Activated naive CD4-positive, alpha-beta T cell treated with anti-CD3 and anti-CD28 coated beads, Interleukin-2, amount 10 ng/mL, durations not matched to agents 7 days and 5 days (primary cell): Measurements from ENCODE around the gene CACNA2D1.

Experiments
- CTCF ChIA-PET: fragments of 350-600 bp; sonication (Branson Sonifier 250); formaldehyde crosslinking; loops from one replicate; lab custom pipeline; 2021; ENCODE audit warnings: antibody characterized with exemption; lab: Charles Lee
- DNase-seq: peaks from one replicate; pipeline ENCODE4 v3.0.0-alpha.2; 2020
- H3K27ac Mint-ChIP-seq: one replicate; pipeline ENCODE4 v1.8.0; 2021; ENCODE audit warnings: mild to moderate bottlenecking, moderate library complexity, mixed read lengths
- H3K27me3 Mint-ChIP-seq: one replicate; pipeline ENCODE4 v1.8.0; 2021; ENCODE audit warnings: mild to moderate bottlenecking, mixed read lengths
- H3K36me3 Mint-ChIP-seq: one replicate; pipeline ENCODE4 v1.8.0; 2021; ENCODE audit warnings: mixed read lengths
- H3K4me1 Mint-ChIP-seq: one replicate; pipeline ENCODE4 v1.8.0; 2021; ENCODE audit warnings: mixed read lengths
- H3K4me3 Mint-ChIP-seq: one replicate; pipeline ENCODE4 v1.8.0; 2021; ENCODE audit warnings: mild to moderate bottlenecking, moderate library complexity, mixed read lengths
- H3K9me3 Mint-ChIP-seq: one replicate; pipeline ENCODE4 v1.8.0; 2021; ENCODE audit warnings: mixed read lengths

The CACNA2D1 gene

GRCh38 chr7:82210416-82211184 lies 233.0 kb downstream of the CACNA2D1 start:
- Mint-ChIP-seq H3K9me3 (no peaks in the 10 kb centered on the region), H3K27ac (no peak overlapping the region), H3K4me1 (no peaks in the 10 kb centered on the region), H3K36me3 (no peaks in the 10 kb centered on the region), H3K27me3 (no peaks in the 10 kb centered on the region), H3K4me3 (no peak overlapping the region)
- no peak for DNase-seq
- CTCF ChIA-PET: no interaction called here

- Mint-ChIP-seq H3K27ac (no peak overlapping the region), H3K4me3 (no peak overlapping the region), H3K9me3 (peaks cover 3% of the 10 kb centered on the region), H3K27me3 (no peaks in the 10 kb centered on the region), H3K4me1 (no peaks in the 10 kb centered on the region), H3K36me3 (no peaks in the 10 kb centered on the region)
- CTCF ChIA-PET: no interaction called here
- no peak for DNase-seq
These were observed 234.3 kb downstream of the CACNA2D1 start for GRCh38 chr7:82209179-82209747.

DNA sequence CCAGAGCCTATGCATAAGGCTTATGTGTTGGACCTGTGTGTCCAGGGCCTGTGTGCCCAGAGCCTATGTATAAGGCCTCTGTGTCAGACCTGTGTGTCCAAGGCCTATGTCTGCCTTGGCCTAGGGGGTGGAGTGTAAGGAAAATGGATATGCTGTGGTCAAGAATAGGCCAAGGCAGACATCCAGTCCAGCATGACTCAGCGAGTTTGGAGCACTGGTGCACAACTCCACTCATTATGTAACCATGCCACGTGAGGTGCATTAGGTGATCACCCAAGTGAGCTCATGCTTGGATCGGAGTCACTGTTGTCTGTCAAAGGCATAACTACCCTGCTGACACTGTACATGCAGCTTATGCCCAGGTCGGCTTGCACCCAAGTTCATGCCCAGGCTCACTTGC lies 238.9 kb downstream of the CACNA2D1 start:
- Mint-ChIP-seq H3K36me3 (no peaks in the 10 kb centered on the region), H3K4me1 (no peaks in the 10 kb centered on the region), H3K27me3 (no peaks in the 10 kb centered on the region), H3K27ac (no peak overlapping the region), H3K4me3 (no peak overlapping the region), H3K9me3 (peaks cover 3% of the 10 kb centered on the region)
- CTCF ChIA-PET: no interaction called here
- DNase-seq: no peak

- no peak overlapping the region for H3K4me3 Mint-ChIP-seq
- CTCF ChIA-PET: no interaction called here
- H3K27me3 Mint-ChIP-seq: no peaks in the 10 kb centered on the region
- no peaks in the 10 kb centered on the region for H3K36me3 Mint-ChIP-seq
- no peaks in the 10 kb centered on the region for H3K4me1 Mint-ChIP-seq
- no peak for DNase-seq
- H3K27ac Mint-ChIP-seq: no peak overlapping the region
- peaks cover 3% of the 10 kb centered on the region for H3K9me3 Mint-ChIP-seq
These were observed 240.6 kb downstream of the CACNA2D1 start for GRCh38 chr7:82202965-82203364.

DNA sequence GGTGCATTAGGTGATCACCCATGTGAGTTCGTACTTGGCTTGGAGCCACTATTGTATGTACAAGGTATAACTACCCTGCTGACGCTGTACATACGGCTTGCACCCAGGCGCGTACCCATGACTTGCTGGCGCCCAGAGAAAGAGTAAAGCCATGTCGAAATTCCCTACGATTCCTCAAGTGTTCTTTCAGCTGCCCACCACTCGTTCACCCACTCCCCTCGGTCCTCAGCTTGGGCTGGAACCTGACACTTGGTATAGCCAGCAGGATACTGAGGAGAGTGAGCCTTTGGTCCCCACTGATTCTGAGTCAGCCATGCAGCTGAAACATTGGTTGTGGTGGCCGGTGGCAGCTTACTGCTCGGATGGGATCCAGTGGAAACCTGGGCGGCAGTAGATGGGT lies 241.5 kb downstream of the CACNA2D1 start:
- Mint-ChIP-seq H3K4me1 (no peaks in the 10 kb centered on the region), H3K27me3 (no peaks in the 10 kb centered on the region), H3K27ac (no peak overlapping the region), H3K9me3 (peaks cover 3% of the 10 kb centered on the region), H3K4me3 (no peak overlapping the region), H3K36me3 (no peaks in the 10 kb centered on the region)
- DNase-seq: no peak
- CTCF ChIA-PET: no interaction called here

- CTCF ChIA-PET: no interaction called here
- DNase-seq: no peak
These were observed 243.0 kb downstream of the CACNA2D1 start for GRCh38 chr7:82200601-82201000.

GRCh38 chr7:82194016-82194643 lies 249.4 kb downstream of the CACNA2D1 start:
- Mint-ChIP-seq H3K27ac (no peak overlapping the region), H3K27me3 (no peaks in the 10 kb centered on the region), H3K36me3 (no peaks in the 10 kb centered on the region), H3K4me1 (no peaks in the 10 kb centered on the region), H3K9me3 (no peaks in the 10 kb centered on the region), H3K4me3 (no peak overlapping the region)
- no peak for DNase-seq
- CTCF ChIA-PET: no interaction called here

More at GRCh38 chr7:82200601-82201000, 243.0 kb downstream of the CACNA2D1 start:
- peaks cover 3% of the 10 kb centered on the region for H3K9me3 Mint-ChIP-seq
- no peaks in the 10 kb centered on the region for H3K36me3 Mint-ChIP-seq
- H3K27me3 Mint-ChIP-seq: no peaks in the 10 kb centered on the region
- no peak overlapping the region for H3K27ac Mint-ChIP-seq
- no peaks in the 10 kb centered on the region for H3K4me1 Mint-ChIP-seq
- H3K4me3 Mint-ChIP-seq: no peak overlapping the region

DNA sequence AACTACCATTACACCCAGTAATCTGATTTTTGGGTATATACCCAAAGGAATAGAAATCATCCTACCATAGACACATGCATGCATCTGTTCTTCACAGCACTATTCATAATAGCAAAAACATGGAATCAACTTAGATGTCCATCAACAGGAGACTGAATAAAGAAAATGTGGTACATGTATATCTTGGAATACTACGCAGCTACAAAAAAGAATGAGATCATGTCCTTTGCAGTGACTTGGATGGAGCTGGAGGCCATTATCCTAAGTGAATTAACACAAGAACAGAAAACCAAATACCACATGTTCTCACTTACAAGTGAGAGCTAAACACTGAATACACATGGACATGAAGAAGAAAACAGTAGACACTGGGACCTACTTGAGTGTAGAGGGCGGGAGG lies 254.9 kb downstream of the CACNA2D1 start:
- no peak for DNase-seq
- no peak overlapping the region for H3K27ac Mint-ChIP-seq

GRCh38 chr7:82185443-82185842 lies 258.1 kb downstream of the CACNA2D1 start:
- H3K36me3 Mint-ChIP-seq: no peaks in the 10 kb centered on the region
- no peak overlapping the region for H3K4me3 Mint-ChIP-seq
- H3K4me1 Mint-ChIP-seq: no peaks in the 10 kb centered on the region
- DNase-seq: no peak
- H3K27me3 Mint-ChIP-seq: no peaks in the 10 kb centered on the region
- CTCF ChIA-PET: no interaction called here
- no peak overlapping the region for H3K27ac Mint-ChIP-seq
- peaks cover 4% of the 10 kb centered on the region for H3K9me3 Mint-ChIP-seq

More for the DNA sequence above, 254.9 kb downstream of the CACNA2D1 start:
- Mint-ChIP-seq H3K4me3 (no peak overlapping the region), H3K9me3 (peaks cover 2% of the 10 kb centered on the region), H3K36me3 (no peaks in the 10 kb centered on the region), H3K4me1 (no peaks in the 10 kb centered on the region), H3K27me3 (no peaks in the 10 kb centered on the region)
- CTCF ChIA-PET: no interaction called here

DNA sequence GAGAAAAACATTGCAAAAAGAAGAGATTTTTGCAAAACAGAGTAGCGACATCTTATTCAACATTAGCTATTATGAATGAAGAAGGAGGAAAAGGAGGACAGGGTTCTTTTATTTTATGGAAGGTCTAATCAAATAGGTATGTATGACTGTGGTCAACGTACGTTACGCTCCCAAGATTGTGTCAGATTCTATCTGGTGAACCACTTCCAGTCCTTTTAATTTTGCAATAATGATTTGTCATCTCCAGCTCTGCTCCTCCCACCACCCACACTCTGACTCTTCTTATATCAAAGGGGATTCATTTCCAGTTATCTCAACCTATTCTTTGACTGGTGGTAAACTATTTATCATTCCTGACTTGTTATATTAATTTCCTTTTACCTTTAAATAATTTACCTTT lies 259.9 kb downstream of the CACNA2D1 start:
- DNase-seq: no peak
- Mint-ChIP-seq H3K27me3 (no peaks in the 10 kb centered on the region), H3K27ac (no peak overlapping the region), H3K4me3 (no peak overlapping the region), H3K36me3 (no peaks in the 10 kb centered on the region), H3K4me1 (no peaks in the 10 kb centered on the region), H3K9me3 (peaks cover 4% of the 10 kb centered on the region)
- CTCF ChIA-PET: no interaction called here

GRCh38 chr7:82179311-82179710 lies 264.3 kb downstream of the CACNA2D1 start:
- Mint-ChIP-seq H3K4me1 (no peaks in the 10 kb centered on the region), H3K36me3 (no peaks in the 10 kb centered on the region), H3K27ac (no peak overlapping the region), H3K9me3 (peaks cover 2% of the 10 kb centered on the region), H3K27me3 (no peaks in the 10 kb centered on the region), H3K4me3 (no peak overlapping the region)
- CTCF ChIA-PET: no interaction called here
- DNase-seq: no peak

- Mint-ChIP-seq H3K9me3 (no peaks in the 10 kb centered on the region), H3K36me3 (no peaks in the 10 kb centered on the region), H3K27ac (no peak overlapping the region), H3K4me1 (no peaks in the 10 kb centered on the region), H3K4me3 (no peak overlapping the region), H3K27me3 (no peaks in the 10 kb centered on the region)
- no peak for DNase-seq
- CTCF ChIA-PET: no interaction called here
These were observed 268.3 kb downstream of the CACNA2D1 start for GRCh38 chr7:82175319-82175718.

DNA sequence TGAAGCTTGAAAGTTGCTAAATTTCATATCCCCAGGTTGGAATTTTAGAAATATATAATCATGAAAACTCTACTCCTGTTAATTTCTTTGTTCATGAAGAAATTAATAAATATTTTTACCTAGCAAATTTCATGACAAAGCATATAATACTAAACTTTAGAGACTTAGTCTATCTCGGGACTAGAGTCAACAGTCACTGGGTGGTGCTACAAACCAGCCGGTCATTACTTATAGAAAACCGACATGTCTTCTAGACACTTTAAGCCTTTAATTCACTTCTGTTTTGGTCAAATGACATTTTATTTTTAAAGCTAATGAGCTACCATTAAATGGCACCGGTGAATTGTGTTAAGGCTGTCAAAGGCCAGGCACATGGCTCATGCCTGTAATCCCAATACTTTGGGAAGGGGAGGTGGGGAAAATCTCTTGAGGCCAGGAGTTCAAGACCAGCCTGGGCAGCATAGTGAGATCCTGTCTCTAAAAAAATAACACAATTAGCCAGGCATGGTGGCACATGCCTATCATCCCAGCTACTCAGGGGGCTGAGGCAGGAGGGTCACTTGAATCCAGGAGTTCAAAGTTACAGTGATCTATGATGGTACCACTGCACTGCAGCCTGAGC lies 270.1 kb downstream of the CACNA2D1 start:
- no peaks in the 10 kb centered on the region for H3K4me1 Mint-ChIP-seq
- no peaks in the 10 kb centered on the region for H3K36me3 Mint-ChIP-seq
- no peak overlapping the region for H3K27ac Mint-ChIP-seq
- no peaks in the 10 kb centered on the region for H3K9me3 Mint-ChIP-seq
- CTCF ChIA-PET: interaction anchor here (0.7 kb wide), 1 partner anchor 296 kb away, joined by 3 read pairs; no protein-coding TSS in a partner anchor
- H3K27me3 Mint-ChIP-seq: no peaks in the 10 kb centered on the region
- no peak for DNase-seq
- H3K4me3 Mint-ChIP-seq: no peak overlapping the region

DNA sequence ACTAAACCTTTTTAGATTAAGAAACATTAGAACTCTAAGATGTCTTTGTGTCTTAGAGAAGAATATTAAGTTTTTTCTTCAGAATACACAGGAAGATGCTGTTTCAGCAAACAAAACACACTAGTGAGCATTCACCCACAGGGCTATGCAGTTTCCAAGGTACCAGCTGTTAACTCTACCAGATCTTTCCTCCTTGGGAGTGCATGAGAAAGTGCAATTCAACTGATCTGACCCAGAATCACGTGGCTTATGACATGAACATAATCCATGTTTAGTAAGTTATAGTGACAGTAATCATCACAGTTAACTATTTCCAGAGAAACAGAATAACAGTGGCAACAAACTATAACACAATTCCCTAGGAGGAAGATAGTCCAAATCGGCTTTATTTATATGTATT lies 270.7 kb downstream of the CACNA2D1 start:
- Mint-ChIP-seq H3K4me3 (no peak overlapping the region), H3K27me3 (no peaks in the 10 kb centered on the region), H3K27ac (no peak overlapping the region), H3K9me3 (no peaks in the 10 kb centered on the region), H3K4me1 (no peaks in the 10 kb centered on the region), H3K36me3 (no peaks in the 10 kb centered on the region)
- CTCF ChIA-PET: interaction anchor here (0.7 kb wide), 1 partner anchor 295 kb away, joined by 3 read pairs; no protein-coding TSS in a partner anchor
- DNase-seq: no peak
